Measurements from ENCODE around the gene TSR1. TPM values are rescaled to one million over a fixed set of nuclear protein-coding genes. Genes with fewer than 3 reads are reported as not detected.

The TSR1 gene
- total and polyA plus RNA-seq, 2 experiments from 2014 or later, result 21.2 to 22.0 TPM

DNA sequence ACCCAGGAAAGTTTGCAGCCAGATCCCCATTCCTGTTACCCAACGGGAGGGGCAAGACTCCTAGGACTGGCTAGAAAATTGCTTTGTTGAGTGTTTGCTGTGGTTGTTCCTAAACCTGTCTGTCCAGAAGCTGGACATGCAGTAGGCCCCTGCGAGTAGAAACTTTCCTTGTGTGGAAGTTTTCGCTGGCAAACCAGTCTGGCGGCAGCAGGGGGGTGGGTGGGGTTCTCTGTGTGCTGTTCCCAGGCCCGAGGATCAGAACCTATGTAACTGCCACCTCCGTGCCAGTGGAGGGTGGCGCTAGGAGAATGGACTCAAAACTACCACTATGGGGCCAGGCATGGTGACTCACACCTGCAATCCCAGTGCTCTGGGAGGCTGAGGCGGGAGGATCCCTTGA is 10.2 kb upstream of the TSR1 start:
- WGBS (ENCODE audit: low lambda C conversion rate, missing lambda C conversion rate), result 67% methylated on average over 8 of the region's 8 CpGs
- Histone ChIP-seq H2AFZ (no peak overlapping the region), H3K4me1 (ENCODE audit: insufficient read depth) (peaks cover 14% of the 10 kb centered on the region), H3K4me2 (no peak overlapping the region), H4K20me1 (ENCODE audit: insufficient read depth, poor library complexity, severe bottlenecking) (no peaks in the 10 kb centered on the region), H3K9me3 (ENCODE audit: low read depth) (no peaks in the 10 kb centered on the region), H3K9me2 (replicated peaks; ENCODE audit: insufficient read depth) (no peaks in the 10 kb centered on the region), H3K79me2 (no peaks in the 10 kb centered on the region), H3K27me3 (no peaks in the 10 kb centered on the region), H3K4me3 (no peak overlapping the region), H3K27ac (no peak overlapping the region), H3K36me3 (replicated peaks; ENCODE audit: insufficient read depth, low read depth) (no peaks in the 10 kb centered on the region)
- TF ChIP-seq EZH2 (IDR thresholded peaks at IDR 0.05; ENCODE audit: borderline replicate concordance) (no peak), EZH2phosphoT487 (IDR thresholded peaks at IDR 0.05; ENCODE audit: low read depth, severe bottlenecking, unreplicated experiment) (no peak), CTCF (IDR thresholded peaks at IDR 0.05; ENCODE audit: poor library complexity) (no peak)
- no peak for DNase-seq (ENCODE audit: low spot score)

DNA sequence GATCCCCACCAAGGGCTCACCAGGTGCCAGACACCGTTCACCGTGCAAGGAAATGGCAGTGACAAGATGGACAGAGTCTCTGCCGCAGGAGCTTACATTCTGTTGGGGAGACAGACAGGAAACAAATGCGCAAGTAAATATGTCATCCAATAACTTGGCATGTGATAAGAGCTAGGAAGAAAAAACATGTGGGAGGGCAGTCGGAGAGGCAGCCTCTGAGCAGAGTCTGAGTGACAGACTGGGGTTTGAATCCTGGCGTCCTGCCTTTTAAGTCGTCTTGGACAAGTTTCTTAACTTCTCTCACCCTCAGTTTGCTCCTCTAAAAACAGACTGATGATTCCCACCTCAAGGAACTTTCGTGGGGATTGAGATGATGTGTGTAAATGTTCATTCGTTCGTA is 8.3 kb upstream of the TSR1 start:
- 82% methylated on average over 10 of the region's 10 CpGs for WGBS (ENCODE audit: low lambda C conversion rate, missing lambda C conversion rate)
- Histone ChIP-seq H3K27me3 (no peaks in the 10 kb centered on the region), H2AFZ (no peak overlapping the region), H3K36me3 (replicated peaks; ENCODE audit: insufficient read depth, low read depth) (no peaks in the 10 kb centered on the region), H3K79me2 (peaks cover 3% of the 10 kb centered on the region), H4K20me1 (ENCODE audit: insufficient read depth, poor library complexity, severe bottlenecking) (no peaks in the 10 kb centered on the region), H3K4me3 (no peak overlapping the region), H3K27ac (no peak overlapping the region), H3K9me3 (ENCODE audit: low read depth) (no peaks in the 10 kb centered on the region), H3K4me2 (no peak overlapping the region), H3K9me2 (replicated peaks; ENCODE audit: insufficient read depth) (no peaks in the 10 kb centered on the region), H3K4me1 (ENCODE audit: insufficient read depth) (peaks cover 14% of the 10 kb centered on the region)
- TF ChIP-seq EZH2phosphoT487 (IDR thresholded peaks at IDR 0.05; ENCODE audit: low read depth, severe bottlenecking, unreplicated experiment) (no peak), EZH2 (IDR thresholded peaks at IDR 0.05; ENCODE audit: borderline replicate concordance) (no peak), CTCF (IDR thresholded peaks at IDR 0.05; ENCODE audit: poor library complexity) (no peak)
- no peak for DNase-seq (ENCODE audit: low spot score)

GRCh38 chr17:2343421-2343820 is 7.2 kb upstream of the TSR1 start:
- no peaks in the 10 kb centered on the region for H4K20me1 ChIP-seq (ENCODE audit: insufficient read depth, poor library complexity, severe bottlenecking)

DNA sequence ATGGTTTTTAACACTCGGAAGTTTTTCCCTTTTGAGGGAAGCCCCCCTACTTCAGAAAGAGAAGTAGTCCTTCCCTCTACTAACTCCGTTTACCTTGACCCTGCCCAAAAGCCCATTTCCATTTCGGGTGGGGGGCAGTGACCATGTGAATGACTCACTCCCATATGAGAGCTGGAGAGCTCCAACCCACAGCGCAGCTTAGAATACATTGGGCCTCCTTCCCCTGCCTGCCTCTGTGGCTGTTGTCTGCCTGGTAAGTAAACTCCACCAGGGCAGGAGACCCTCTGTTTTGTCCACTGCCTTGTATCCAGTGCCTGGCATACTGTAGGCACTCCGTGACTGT is 2.0 kb upstream of the TSR1 start:
- H3K79me2 ChIP-seq, result peaks cover 36% of the 10 kb centered on the region
- TF ChIP-seq CTCF (IDR thresholded peaks at IDR 0.05; ENCODE audit: poor library complexity) (no peak), EZH2 (IDR thresholded peaks at IDR 0.05; ENCODE audit: borderline replicate concordance) (no peak), EZH2phosphoT487 (IDR thresholded peaks at IDR 0.05; ENCODE audit: low read depth, severe bottlenecking, unreplicated experiment) (no peak)
- peaks cover 8% of the 10 kb centered on the region for H3K4me1 ChIP-seq (ENCODE audit: insufficient read depth)
- H3K27me3 ChIP-seq, result no peaks in the 10 kb centered on the region
- peak overlapping the region; percentile 85 for H3K27ac ChIP-seq
- H4K20me1 ChIP-seq (ENCODE audit: insufficient read depth, poor library complexity, severe bottlenecking), result no peaks in the 10 kb centered on the region
- WGBS (ENCODE audit: low lambda C conversion rate, missing lambda C conversion rate), result 22% methylated on average over 5 of the region's 5 CpGs
- H2AFZ ChIP-seq, result peak overlapping the region; percentile 82
- H3K9me2 ChIP-seq (replicated peaks; ENCODE audit: insufficient read depth), result no peaks in the 10 kb centered on the region
- H3K36me3 ChIP-seq (replicated peaks; ENCODE audit: insufficient read depth, low read depth), result no peaks in the 10 kb centered on the region
- H3K4me3 ChIP-seq, result peak overlapping the region; percentile 64
- peak; percentile 61 for DNase-seq (ENCODE audit: low spot score)
- H3K9me3 ChIP-seq (ENCODE audit: low read depth), result no peaks in the 10 kb centered on the region
- peak overlapping the region; percentile 100 for H3K4me2 ChIP-seq

More at GRCh38 chr17:2343421-2343820, 7.2 kb upstream of the TSR1 start:
- Histone ChIP-seq H3K79me2 (peaks cover 6% of the 10 kb centered on the region), H3K9me2 (replicated peaks; ENCODE audit: insufficient read depth) (no peaks in the 10 kb centered on the region), H3K4me2 (no peak overlapping the region), H3K4me1 (ENCODE audit: insufficient read depth) (peaks cover 12% of the 10 kb centered on the region), H3K9me3 (ENCODE audit: low read depth) (no peaks in the 10 kb centered on the region), H3K4me3 (no peak overlapping the region), H3K36me3 (replicated peaks; ENCODE audit: insufficient read depth, low read depth) (no peaks in the 10 kb centered on the region), H3K27me3 (no peaks in the 10 kb centered on the region), H3K27ac (no peak overlapping the region), H2AFZ (no peak overlapping the region)
- no peak for TF ChIP-seq EZH2phosphoT487 (IDR thresholded peaks at IDR 0.05; ENCODE audit: low read depth, severe bottlenecking, unreplicated experiment)
- WGBS (ENCODE audit: low lambda C conversion rate, missing lambda C conversion rate), result 90% methylated on average over 5 of the region's 5 CpGs
- DNase-seq (ENCODE audit: low spot score), result no peak

Data from hepatocyte (in vitro differentiated cells).